SU-DHL-6 (cell line): ENCODE data around the gene BEX3.

ENCODE experiments used
- EZH2phosphoT487 ChIP-seq: fragments of 200-600 bp; sonication (generic), shearing (Covaris generic); conservative IDR thresholded peaks from 2 replicates; pipeline ENCODE4 v1.6.1; 2018; ENCODE audit warnings: mild to moderate bottlenecking, antibody characterized with exemption, low read length, moderate library complexity, mixed read lengths
- TF ChIP-seq, protein P1 (sequence below): fragments of 200-600 bp; sonication (generic); IDR thresholded peaks from one replicate; pipeline ENCODE4 v1.5.1; 2017; ENCODE audit warnings: antibody characterized with exemption, mild to moderate bottlenecking, low read length, moderate library complexity; ENCODE audit not compliant: insufficient read depth, poor library complexity, severe bottlenecking

DNA sequence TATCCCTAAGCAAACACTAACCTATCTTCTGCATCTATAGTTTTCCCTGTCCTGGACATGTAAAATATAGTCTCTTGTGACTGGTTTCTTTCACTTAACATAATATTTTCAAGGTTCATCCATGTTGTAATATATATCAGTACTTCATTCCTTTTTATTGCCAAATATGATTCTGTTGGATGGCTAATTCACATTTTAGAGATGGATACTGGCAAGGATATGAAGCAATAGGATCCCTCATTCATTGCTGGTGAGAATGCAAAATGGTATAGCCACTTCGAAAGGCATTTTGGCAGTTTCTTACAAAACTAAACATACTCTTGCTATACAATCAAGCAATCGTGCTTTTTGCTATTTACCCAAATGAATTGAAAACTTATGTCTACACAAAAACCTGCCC lies 13.3 kb upstream of the BEX3 start:
- TF ChIP-seq, protein P1, sequence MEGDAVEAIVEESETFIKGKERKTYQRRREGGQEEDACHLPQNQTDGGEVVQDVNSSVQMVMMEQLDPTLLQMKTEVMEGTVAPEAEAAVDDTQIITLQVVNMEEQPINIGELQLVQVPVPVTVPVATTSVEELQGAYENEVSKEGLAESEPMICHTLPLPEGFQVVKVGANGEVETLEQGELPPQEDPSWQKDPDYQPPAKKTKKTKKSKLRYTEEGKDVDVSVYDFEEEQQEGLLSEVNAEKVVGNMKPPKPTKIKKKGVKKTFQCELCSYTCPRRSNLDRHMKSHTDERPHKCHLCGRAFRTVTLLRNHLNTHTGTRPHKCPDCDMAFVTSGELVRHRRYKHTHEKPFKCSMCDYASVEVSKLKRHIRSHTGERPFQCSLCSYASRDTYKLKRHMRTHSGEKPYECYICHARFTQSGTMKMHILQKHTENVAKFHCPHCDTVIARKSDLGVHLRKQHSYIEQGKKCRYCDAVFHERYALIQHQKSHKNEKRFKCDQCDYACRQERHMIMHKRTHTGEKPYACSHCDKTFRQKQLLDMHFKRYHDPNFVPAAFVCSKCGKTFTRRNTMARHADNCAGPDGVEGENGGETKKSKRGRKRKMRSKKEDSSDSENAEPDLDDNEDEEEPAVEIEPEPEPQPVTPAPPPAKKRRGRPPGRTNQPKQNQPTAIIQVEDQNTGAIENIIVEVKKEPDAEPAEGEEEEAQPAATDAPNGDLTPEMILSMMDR = no peak
- no peak for TF ChIP-seq EZH2phosphoT487
